Measurements from ENCODE around the gene EFCAB8. TPM values are rescaled to one million over a fixed set of nuclear protein-coding genes. Genes with fewer than 3 reads are reported as not detected.

The EFCAB8 gene
- total RNA-seq, 4 donors from 2014 or later = not detected

- in situ Hi-C loops (cut with MboI; ENCODE audit: low sequenced_read_pairs in 4 of 4) = no loop called here
- no peak overlapping the region for H3K4me3 ChIP-seq
- no peaks in the 10 kb centered on the region for H3K36me3 ChIP-seq
- TF ChIP-seq, protein P1, sequence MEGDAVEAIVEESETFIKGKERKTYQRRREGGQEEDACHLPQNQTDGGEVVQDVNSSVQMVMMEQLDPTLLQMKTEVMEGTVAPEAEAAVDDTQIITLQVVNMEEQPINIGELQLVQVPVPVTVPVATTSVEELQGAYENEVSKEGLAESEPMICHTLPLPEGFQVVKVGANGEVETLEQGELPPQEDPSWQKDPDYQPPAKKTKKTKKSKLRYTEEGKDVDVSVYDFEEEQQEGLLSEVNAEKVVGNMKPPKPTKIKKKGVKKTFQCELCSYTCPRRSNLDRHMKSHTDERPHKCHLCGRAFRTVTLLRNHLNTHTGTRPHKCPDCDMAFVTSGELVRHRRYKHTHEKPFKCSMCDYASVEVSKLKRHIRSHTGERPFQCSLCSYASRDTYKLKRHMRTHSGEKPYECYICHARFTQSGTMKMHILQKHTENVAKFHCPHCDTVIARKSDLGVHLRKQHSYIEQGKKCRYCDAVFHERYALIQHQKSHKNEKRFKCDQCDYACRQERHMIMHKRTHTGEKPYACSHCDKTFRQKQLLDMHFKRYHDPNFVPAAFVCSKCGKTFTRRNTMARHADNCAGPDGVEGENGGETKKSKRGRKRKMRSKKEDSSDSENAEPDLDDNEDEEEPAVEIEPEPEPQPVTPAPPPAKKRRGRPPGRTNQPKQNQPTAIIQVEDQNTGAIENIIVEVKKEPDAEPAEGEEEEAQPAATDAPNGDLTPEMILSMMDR (IDR thresholded peaks at IDR 0.05 in 4 of 5, conservative IDR thresholded peaks at IDR 0.05 in 1 of 5) = no peak
- ATAC-seq (no peak), DNase-seq (no peak)
- intact Hi-C loops (cut with DNase I; ENCODE audit: low total_unique reads) = no loop called here
- no peaks in the 10 kb centered on the region for H3K4me1 ChIP-seq
- no peak overlapping the region for H3K27ac ChIP-seq
- no peaks in the 10 kb centered on the region for H3K27me3 ChIP-seq
- H3K9me3 ChIP-seq = no peaks in the 10 kb centered on the region
Measured at GRCh38 chr20:32975698-32976674, 117.3 kb downstream of the EFCAB8 start.

GRCh38 chr20:32976746-32977145, 118.0 kb downstream of the EFCAB8 start:
- DNase-seq (no peak), ATAC-seq (no peak)
- Histone ChIP-seq H3K27me3 (no peaks in the 10 kb centered on the region), H3K4me3 (no peak overlapping the region), H3K36me3 (no peaks in the 10 kb centered on the region), H3K4me1 (no peaks in the 10 kb centered on the region), H3K27ac (no peak overlapping the region), H3K9me3 (no peaks in the 10 kb centered on the region)
- in situ Hi-C loops (cut with MboI; ENCODE audit: low sequenced_read_pairs in 4 of 4) = no loop called here
- intact Hi-C loops (cut with DNase I; ENCODE audit: low total_unique reads) = no loop called here
- no peak for TF ChIP-seq POLR2A (IDR thresholded peaks at IDR 0.05)
- TF ChIP-seq, protein P1 (IDR thresholded peaks at IDR 0.05 in 4 of 5, conservative IDR thresholded peaks at IDR 0.05 in 1 of 5) = no peak

DNA sequence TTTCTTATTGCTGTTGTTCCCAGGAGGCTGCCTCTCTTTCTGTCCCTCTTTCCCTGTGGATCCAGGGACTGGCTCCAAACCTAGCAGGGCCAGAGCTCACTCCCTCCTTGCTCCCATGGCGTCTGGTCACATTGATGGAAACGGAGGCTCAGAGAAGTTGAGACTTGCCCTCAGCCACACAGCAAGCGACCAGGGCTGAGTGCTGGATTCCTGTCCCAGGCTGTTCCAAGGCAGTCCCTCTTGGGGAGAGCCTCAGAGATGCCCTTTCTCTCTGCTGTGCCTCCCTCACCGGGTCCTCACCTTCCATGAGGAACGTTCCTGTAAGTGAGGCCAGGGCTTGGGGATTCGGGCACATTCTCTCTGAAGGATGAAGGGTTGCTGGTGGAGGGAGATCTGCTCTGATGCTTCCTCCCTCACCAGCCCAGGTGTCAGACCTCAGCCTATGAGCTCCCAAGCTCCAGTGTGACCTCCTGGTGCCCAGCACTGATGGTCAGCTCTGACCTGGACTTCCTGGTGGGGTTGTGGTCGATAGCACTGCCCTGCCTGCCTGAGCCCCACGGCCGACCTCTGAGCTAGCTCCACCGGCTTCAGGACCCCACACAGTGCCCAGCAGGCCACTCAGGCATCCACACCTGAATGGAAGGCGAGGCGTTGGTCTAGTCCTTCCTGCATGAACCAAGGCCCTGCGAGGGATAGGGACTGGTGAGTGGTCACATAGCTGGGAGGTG, 118.7 kb downstream of the EFCAB8 start:
- intact Hi-C loops (cut with DNase I; ENCODE audit: low total_unique reads) = no loop called here

GRCh38 chr20:32978009-32978335, 119.2 kb downstream of the EFCAB8 start:
- no peak for TF ChIP-seq POLR2A (IDR thresholded peaks at IDR 0.05)
- TF ChIP-seq, protein P1 (IDR thresholded peaks at IDR 0.05 in 4 of 5, conservative IDR thresholded peaks at IDR 0.05 in 1 of 5) = no peak
- intact Hi-C loops (cut with DNase I; ENCODE audit: low total_unique reads) (no loop called here), in situ Hi-C loops (cut with MboI; ENCODE audit: low sequenced_read_pairs in 4 of 4) (no loop called here)
- H3K27me3 ChIP-seq = no peaks in the 10 kb centered on the region
- H3K4me3 ChIP-seq = no peak overlapping the region
- H3K36me3 ChIP-seq = no peaks in the 10 kb centered on the region
- DNase-seq (no peak), ATAC-seq (no peak)
- no peaks in the 10 kb centered on the region for H3K4me1 ChIP-seq
- H3K9me3 ChIP-seq = no peaks in the 10 kb centered on the region
- no peak overlapping the region for H3K27ac ChIP-seq

More for the DNA sequence above, 118.7 kb downstream of the EFCAB8 start:
- ATAC-seq = no peak
- no peak overlapping the region for H3K27ac ChIP-seq
- no peaks in the 10 kb centered on the region for H3K9me3 ChIP-seq
- no peaks in the 10 kb centered on the region for H3K36me3 ChIP-seq
- DNase-seq = no peak
- TF ChIP-seq POLR2A (IDR thresholded peaks at IDR 0.05) = no peak
- TF ChIP-seq, protein P1 (IDR thresholded peaks at IDR 0.05 in 4 of 5, conservative IDR thresholded peaks at IDR 0.05 in 1 of 5) = no peak
- no peak overlapping the region for H3K4me3 ChIP-seq
- no peaks in the 10 kb centered on the region for H3K27me3 ChIP-seq
- H3K4me1 ChIP-seq = no peaks in the 10 kb centered on the region
- in situ Hi-C loops (cut with MboI; ENCODE audit: low sequenced_read_pairs in 4 of 4) = no loop called here

Measured in gastrocnemius medialis (tissue), 4 donors.